Skeletal muscle satellite cell (primary cell): ENCODE results near the gene MACC1.

Source experiments
- H3K27me3 ChIP-seq: 2 replicates; pipeline ENCODE4 v1.7.0; 2013; ENCODE audit warnings: low read length; ENCODE audit not compliant: control insufficient read depth, insufficient read depth
- H3K36me3 ChIP-seq: 2 replicates; pipeline ENCODE4 v1.7.0; 2013; ENCODE audit warnings: mild to moderate bottlenecking, control low read depth, low read length; ENCODE audit not compliant: insufficient read depth
- H3K4me1 ChIP-seq: 2 replicates; pipeline ENCODE4 v1.7.0; 2013; ENCODE audit warnings: low read length; ENCODE audit not compliant: control insufficient read depth, insufficient read depth
- H3K4me2 ChIP-seq: 2 replicates; pipeline ENCODE4 v1.7.0; 2013; ENCODE audit warnings: mild to moderate bottlenecking, low read length
- H3K4me3 ChIP-seq: 2 replicates; pipeline ENCODE4 v1.7.0; 2013; ENCODE audit warnings: low read length
- H3K9ac ChIP-seq: 2 replicates; pipeline ENCODE4 v1.7.0; 2013; ENCODE audit warnings: mild to moderate bottlenecking, low read depth, low read length, moderate library complexity
- H3K9me3 ChIP-seq: replicated peaks from 2 replicates; pipeline ENCODE4 v1.7.0; 2013; ENCODE audit warnings: mild to moderate bottlenecking, control low read depth, low read length

Gene MACC1

DNA sequence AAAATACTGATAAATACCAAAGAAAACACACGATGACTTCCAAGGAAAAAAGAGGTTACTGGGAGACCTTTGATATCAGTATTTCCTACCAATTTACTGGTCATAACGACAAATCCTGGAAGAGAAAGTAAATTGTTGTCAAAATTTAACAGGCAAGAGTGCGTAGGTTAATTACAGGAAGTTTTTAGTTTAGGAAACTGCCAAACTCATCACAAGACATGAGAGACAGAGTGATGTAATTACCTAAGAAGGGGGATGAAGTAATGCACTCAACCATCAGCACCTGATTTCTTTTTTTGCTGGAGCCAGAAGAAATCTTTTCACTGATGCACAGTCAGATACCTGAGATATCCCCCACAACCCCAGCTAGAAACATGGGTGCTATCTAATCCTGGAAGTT lies 16.8 kb downstream of the MACC1 start:
- Histone ChIP-seq H3K4me2 (no peak overlapping the region), H3K4me3 (no peak overlapping the region), H3K36me3 (no peaks in the 10 kb centered on the region), H3K9ac (no peak overlapping the region), H3K4me1 (peaks cover 11% of the 10 kb centered on the region), H3K27me3 (no peaks in the 10 kb centered on the region), H3K9me3 (no peaks in the 10 kb centered on the region)

- Histone ChIP-seq H3K4me3 (no peak overlapping the region), H3K9ac (no peak overlapping the region), H3K27me3 (no peaks in the 10 kb centered on the region), H3K9me3 (no peaks in the 10 kb centered on the region), H3K36me3 (no peaks in the 10 kb centered on the region), H3K4me2 (peak overlapping the region; percentile 29), H3K4me1 (peaks cover 11% of the 10 kb centered on the region)
Measured at GRCh38 chr7:20199015-20199737, 18.0 kb downstream of the MACC1 start.

GRCh38 chr7:20198260-20198659 lies 18.9 kb downstream of the MACC1 start:
- Histone ChIP-seq H3K4me1 (peaks cover 11% of the 10 kb centered on the region), H3K4me2 (no peak overlapping the region), H3K36me3 (no peaks in the 10 kb centered on the region), H3K9ac (no peak overlapping the region), H3K27me3 (no peaks in the 10 kb centered on the region), H3K9me3 (no peaks in the 10 kb centered on the region), H3K4me3 (no peak overlapping the region)

DNA sequence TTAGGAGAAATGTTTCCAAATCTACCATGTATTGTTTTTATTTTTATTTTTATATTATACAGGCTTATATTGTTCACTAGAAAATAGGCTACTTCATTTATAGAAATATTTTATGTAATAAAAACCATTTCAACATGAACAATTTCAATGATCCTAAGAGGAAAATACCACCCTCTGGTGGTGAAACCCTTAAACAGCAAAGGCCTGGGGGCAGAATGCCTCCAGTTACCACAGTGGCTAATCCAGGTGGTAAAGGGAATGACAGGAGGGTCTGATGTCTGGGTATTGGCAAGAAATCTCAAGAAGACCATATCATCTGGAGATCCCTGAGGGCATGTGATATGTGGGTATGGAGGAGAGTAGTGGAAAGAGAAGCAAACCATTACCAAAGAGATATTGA lies 19.3 kb downstream of the MACC1 start:
- Histone ChIP-seq H3K4me3 (no peak overlapping the region), H3K9ac (no peak overlapping the region), H3K4me1 (peaks cover 11% of the 10 kb centered on the region)

GRCh38 chr7:20197125-20197748 lies 19.9 kb downstream of the MACC1 start:
- Histone ChIP-seq H3K4me3 (no peak overlapping the region), H3K4me1 (peaks cover 11% of the 10 kb centered on the region), H3K4me2 (no peak overlapping the region), H3K9me3 (no peaks in the 10 kb centered on the region), H3K9ac (no peak overlapping the region), H3K27me3 (no peaks in the 10 kb centered on the region), H3K36me3 (no peaks in the 10 kb centered on the region)

More for the DNA sequence above, 19.3 kb downstream of the MACC1 start:
- no peaks in the 10 kb centered on the region for H3K27me3 ChIP-seq
- H3K36me3 ChIP-seq, result no peaks in the 10 kb centered on the region
- H3K4me2 ChIP-seq, result no peak overlapping the region
- no peaks in the 10 kb centered on the region for H3K9me3 ChIP-seq

DNA sequence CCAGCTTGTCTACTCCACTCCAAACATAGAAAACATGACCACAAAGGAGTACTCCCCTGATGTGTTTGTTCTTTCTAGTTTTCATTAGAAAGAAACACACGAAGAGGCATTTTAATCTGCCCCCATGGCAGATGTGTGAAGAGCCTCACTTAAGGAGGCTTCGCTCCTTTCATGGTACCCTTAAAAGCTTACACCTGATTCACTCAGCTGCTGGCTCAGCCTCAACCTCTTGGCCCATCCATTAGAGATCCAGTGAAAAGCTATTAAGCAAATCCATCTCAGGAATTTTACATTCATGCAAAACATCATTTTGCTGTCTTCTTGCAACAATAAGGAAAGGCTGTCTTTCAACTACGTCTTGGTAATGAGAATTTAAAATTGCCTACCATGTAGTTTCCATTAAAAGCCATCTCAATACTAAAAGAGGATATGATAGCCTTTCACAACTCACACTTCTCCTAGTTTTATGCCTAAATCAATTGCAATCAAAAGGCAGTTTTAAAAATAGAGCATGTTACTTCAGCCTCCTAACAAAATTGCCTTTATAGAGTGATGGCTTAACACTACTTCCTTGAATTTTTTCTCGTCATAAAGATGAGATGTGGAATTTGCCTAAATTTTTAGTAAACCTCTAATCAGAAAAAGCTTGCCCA lies 22.7 kb downstream of the MACC1 start:
- H3K27me3 ChIP-seq, result no peaks in the 10 kb centered on the region
- H3K9ac ChIP-seq, result no peak overlapping the region
- H3K4me1 ChIP-seq, result peaks cover 6% of the 10 kb centered on the region

GRCh38 chr7:20193873-20194272 lies 23.3 kb downstream of the MACC1 start:
- Histone ChIP-seq H3K4me3 (no peak overlapping the region), H3K36me3 (no peaks in the 10 kb centered on the region), H3K27me3 (no peaks in the 10 kb centered on the region), H3K9ac (no peak overlapping the region), H3K9me3 (no peaks in the 10 kb centered on the region), H3K4me1 (no peaks in the 10 kb centered on the region), H3K4me2 (no peak overlapping the region)

More for the DNA sequence above, 22.7 kb downstream of the MACC1 start:
- Histone ChIP-seq H3K9me3 (no peaks in the 10 kb centered on the region), H3K4me3 (no peak overlapping the region), H3K4me2 (no peak overlapping the region), H3K36me3 (no peaks in the 10 kb centered on the region)

DNA sequence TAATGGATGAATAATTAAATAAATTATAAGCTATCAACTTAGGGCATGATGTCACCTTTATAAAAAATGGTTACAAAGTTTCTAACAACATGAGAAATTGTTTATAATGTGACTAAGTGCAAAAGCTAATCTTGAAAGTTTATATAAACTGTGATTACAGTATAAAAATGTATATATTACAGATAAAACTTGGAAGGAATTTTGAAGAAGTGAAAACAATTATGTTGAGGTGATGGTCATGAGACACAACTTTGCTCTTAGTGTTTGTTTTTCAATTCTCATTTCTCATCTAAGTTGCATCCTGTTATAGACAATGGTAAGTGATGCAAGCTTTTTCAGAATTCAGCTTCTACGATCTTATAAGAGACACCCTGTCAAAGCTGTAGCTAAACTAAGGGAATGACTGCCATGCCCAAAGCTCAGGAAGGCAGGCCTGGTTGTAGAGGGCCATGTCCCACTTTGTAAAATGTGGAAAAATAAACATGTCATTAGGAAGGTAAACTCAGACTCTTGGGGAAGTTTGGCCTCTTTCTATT lies 23.9 kb downstream of the MACC1 start:
- no peak overlapping the region for H3K4me3 ChIP-seq
- no peaks in the 10 kb centered on the region for H3K36me3 ChIP-seq
- H3K4me1 ChIP-seq, result no peaks in the 10 kb centered on the region
- H3K27me3 ChIP-seq, result no peaks in the 10 kb centered on the region
- H3K4me2 ChIP-seq, result no peak overlapping the region
- H3K9ac ChIP-seq, result no peak overlapping the region
- H3K9me3 ChIP-seq, result no peaks in the 10 kb centered on the region

GRCh38 chr7:20191391-20191869 lies 25.8 kb downstream of the MACC1 start:
- H3K27me3 ChIP-seq, result no peaks in the 10 kb centered on the region

GRCh38 chr7:20190560-20191390 lies 26.4 kb downstream of the MACC1 start:
- H3K9me3 ChIP-seq, result no peaks in the 10 kb centered on the region
- H3K36me3 ChIP-seq, result no peaks in the 10 kb centered on the region
- no peak overlapping the region for H3K4me2 ChIP-seq
- H3K9ac ChIP-seq, result no peak overlapping the region
- no peaks in the 10 kb centered on the region for H3K4me1 ChIP-seq
- no peaks in the 10 kb centered on the region for H3K27me3 ChIP-seq
- H3K4me3 ChIP-seq, result no peak overlapping the region

More at GRCh38 chr7:20191391-20191869, 25.8 kb downstream of the MACC1 start:
- Histone ChIP-seq H3K4me2 (no peak overlapping the region), H3K9me3 (no peaks in the 10 kb centered on the region), H3K36me3 (no peaks in the 10 kb centered on the region), H3K9ac (no peak overlapping the region), H3K4me1 (no peaks in the 10 kb centered on the region), H3K4me3 (no peak overlapping the region)

DNA sequence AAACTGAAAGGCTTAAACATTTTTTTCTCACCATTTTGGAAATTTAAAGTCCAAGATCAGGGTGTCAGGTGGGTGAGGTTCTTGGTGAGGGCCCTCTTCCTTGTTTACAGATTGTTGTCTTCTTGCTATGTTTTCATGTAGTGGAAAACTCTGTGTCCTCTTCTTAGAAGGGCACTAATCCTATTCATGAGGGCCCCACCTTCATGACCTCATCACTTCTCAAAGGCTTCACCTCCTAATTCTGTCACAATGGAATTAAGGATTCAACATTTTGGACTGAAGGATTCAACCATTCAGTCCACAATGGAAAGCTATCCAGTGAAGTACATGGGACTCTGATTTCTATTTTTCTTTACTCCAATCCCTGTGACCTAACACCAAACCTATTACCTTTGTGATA lies 27.3 kb downstream of the MACC1 start:
- H3K9me3 ChIP-seq, result no peaks in the 10 kb centered on the region
- H3K4me2 ChIP-seq, result no peak overlapping the region
- no peaks in the 10 kb centered on the region for H3K27me3 ChIP-seq
- H3K4me3 ChIP-seq, result no peak overlapping the region
- H3K9ac ChIP-seq, result no peak overlapping the region
- no peaks in the 10 kb centered on the region for H3K4me1 ChIP-seq
- H3K36me3 ChIP-seq, result no peaks in the 10 kb centered on the region
